Mesendoderm (in vitro differentiated cells): Measurements from ENCODE around the gene LCE2A.

Experiments
- DNase-seq: peaks from one replicate; pipeline ENCODE4 v3.0.0; 2013
- H2AK5ac ChIP-seq: 2 replicates; pipeline ENCODE4 v1.6.1; 2013; ENCODE audit warnings: low read length, inconsistent platforms
- H2BK120ac ChIP-seq: 2 replicates; pipeline ENCODE4 v1.6.1; 2013; ENCODE audit warnings: low read depth, mild to moderate bottlenecking, low read length, moderate library complexity, mixed read lengths
- H2BK15ac ChIP-seq: replicated peaks from 2 replicates; pipeline ENCODE4 v1.6.1; 2013; ENCODE audit warnings: low read depth, mild to moderate bottlenecking, moderate library complexity
- H2BK5ac ChIP-seq: 2 replicates; pipeline ENCODE4 v1.6.1; 2013; ENCODE audit warnings: low read length, inconsistent platforms
- H3K18ac ChIP-seq: 2 replicates; pipeline ENCODE4 v1.6.1; 2013; ENCODE audit warnings: mild to moderate bottlenecking, low read length, mixed read lengths
- H3K23ac ChIP-seq: one replicate; pipeline ENCODE4 v1.6.1; 2013; ENCODE audit warnings: low read length
- H3K27ac ChIP-seq: 2 replicates; pipeline ENCODE4 v1.5.1; 2013; ENCODE audit warnings: low read depth, mild to moderate bottlenecking, inconsistent platforms, low read length, moderate library complexity
- H3K27me3 ChIP-seq: 2 replicates; pipeline ENCODE4 v1.6.1; 2013; ENCODE audit warnings: low read length, control low read depth, mild to moderate bottlenecking, inconsistent platforms; ENCODE audit not compliant: insufficient read depth, poor library complexity
- H3K36me3 ChIP-seq: 2 replicates; pipeline ENCODE4 v1.6.1; 2013; ENCODE audit warnings: low read length, inconsistent platforms; ENCODE audit not compliant: control insufficient read depth, insufficient read depth
- H3K4ac ChIP-seq: one replicate; pipeline ENCODE4 v1.6.1; 2013; ENCODE audit warnings: low read depth, mild to moderate bottlenecking, low read length, moderate library complexity
- H3K4me1 ChIP-seq: 2 replicates; pipeline ENCODE4 v1.6.1; 2013; ENCODE audit warnings: low read depth, low read length, inconsistent platforms; ENCODE audit not compliant: control insufficient read depth
- H3K4me2 ChIP-seq: 2 replicates; pipeline ENCODE4 v1.6.1; 2013; ENCODE audit warnings: low read length
- H3K4me3 ChIP-seq: 2 replicates; pipeline ENCODE4 v1.5.1; 2013; ENCODE audit warnings: mild to moderate bottlenecking, low read length
- H3K56ac ChIP-seq: one replicate; pipeline ENCODE4 v1.6.1; 2013; ENCODE audit warnings: low read length
- H3K79me1 ChIP-seq: 2 replicates; pipeline ENCODE4 v1.6.1; 2013; ENCODE audit warnings: low read length, inconsistent platforms
- H3K79me2 ChIP-seq: 2 replicates; pipeline ENCODE4 v1.6.1; 2013; ENCODE audit warnings: mild to moderate bottlenecking, low read length; ENCODE audit not compliant: control insufficient read depth, insufficient read depth
- H3K9ac ChIP-seq: 2 replicates; pipeline ENCODE4 v1.6.1; 2013; ENCODE audit warnings: low read length, inconsistent platforms
- H4K5ac ChIP-seq: one replicate; pipeline ENCODE4 v1.6.1; 2013; ENCODE audit warnings: low read length
- H4K8ac ChIP-seq: one replicate; pipeline ENCODE4 v1.6.1; 2013; ENCODE audit warnings: low read depth, mild to moderate bottlenecking, control low read depth, low read length, moderate library complexity
- WGBS: extraction: QIAGEN DNeasy Blood & Tissue Kit; methylation state at CpG from one replicate; pipeline ENCODE4 v1.1.7; 2013; ENCODE audit warnings: low lambda C conversion rate, missing lambda C conversion rate; ENCODE audit not compliant: insufficient coverage; ENCODE audit errors: extremely low coverage; 5-methylcytosine and 5-hydroxymethylcytosine counted together

The LCE2A gene

DNA sequence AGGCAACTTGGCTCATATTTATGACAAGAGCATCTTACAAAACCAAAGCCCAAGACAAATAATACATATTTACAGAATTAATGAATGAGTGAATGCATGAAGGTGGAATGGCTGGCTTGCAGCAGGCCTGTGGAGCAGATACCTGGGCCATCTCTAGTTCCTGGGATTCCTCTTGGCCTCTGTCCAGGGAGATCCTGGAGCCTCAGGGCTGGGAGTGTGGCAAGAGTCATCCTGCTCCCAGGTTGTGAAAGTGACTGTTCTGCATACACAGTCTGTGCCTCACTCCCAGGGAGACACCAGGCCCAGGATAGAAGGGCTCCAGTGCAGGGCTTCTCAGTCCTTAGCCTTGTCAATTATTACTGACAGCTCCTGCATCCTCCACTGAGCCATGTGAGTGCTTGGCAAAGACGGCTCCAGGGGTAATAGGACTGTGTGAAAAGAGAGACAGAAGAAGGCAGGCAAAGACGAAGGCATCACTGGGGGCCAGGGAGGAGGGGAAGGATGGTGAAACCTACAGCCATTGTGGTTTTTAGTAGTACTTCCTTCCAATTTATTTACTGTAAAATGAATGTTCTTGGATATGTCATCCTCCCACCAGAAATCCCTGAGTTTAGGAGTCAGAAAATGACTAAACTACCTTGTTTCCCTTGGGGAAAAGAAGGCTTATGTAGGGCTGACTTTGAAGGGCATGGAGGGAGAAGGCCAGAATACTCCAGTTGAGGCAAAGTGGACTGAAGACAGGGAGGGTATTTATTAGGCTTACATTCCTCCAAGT is 45.4 kb downstream of the LCE2A start:
- Histone ChIP-seq H3K27ac (no peak overlapping the region), H3K79me1 (no peaks in the 10 kb centered on the region), H3K27me3 (no peaks in the 10 kb centered on the region), H3K4me2 (no peak overlapping the region), H2BK15ac (no peak overlapping the region), H4K5ac (no peak overlapping the region), H2BK120ac (no peak overlapping the region), H3K18ac (no peak overlapping the region), H4K8ac (no peak overlapping the region), H3K79me2 (no peaks in the 10 kb centered on the region), H3K23ac (no peak overlapping the region), H3K4me1 (no peaks in the 10 kb centered on the region), H3K9ac (no peak overlapping the region), H3K4me3 (no peak overlapping the region), H2BK5ac (no peak overlapping the region), H3K36me3 (no peaks in the 10 kb centered on the region), H3K56ac (no peak overlapping the region), H3K4ac (no peak overlapping the region), H2AK5ac (no peak overlapping the region)
- no CpG with 5 or more reads among the region's 2 CpGs for WGBS
- no peak for DNase-seq

DNA sequence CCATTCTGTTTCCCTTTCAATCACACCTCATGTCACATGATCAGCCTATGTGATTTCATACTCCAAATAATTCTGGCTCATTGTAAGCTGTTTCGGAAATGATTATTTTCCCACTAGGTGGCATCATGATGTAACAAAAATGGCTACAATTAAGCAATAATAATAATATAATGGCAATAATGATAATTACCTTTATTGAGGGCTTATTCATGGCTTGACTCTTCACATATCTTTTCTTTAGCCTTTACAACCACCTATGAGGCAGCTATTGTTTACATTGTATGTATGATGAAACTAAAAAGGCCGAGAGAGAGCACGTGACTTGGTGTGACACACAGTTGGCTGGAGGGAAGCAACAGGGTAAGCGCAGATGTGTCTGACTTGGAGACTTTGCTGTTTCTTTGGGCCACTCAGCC is 47.2 kb downstream of the LCE2A start:
- H3K27me3 ChIP-seq = no peaks in the 10 kb centered on the region
- H2AK5ac ChIP-seq = no peak overlapping the region
- H3K4me3 ChIP-seq = no peak overlapping the region
- DNase-seq = no peak
- H3K4ac ChIP-seq = no peak overlapping the region
- H2BK5ac ChIP-seq = no peak overlapping the region
- no peak overlapping the region for H3K23ac ChIP-seq
- H2BK15ac ChIP-seq = no peak overlapping the region
- H3K79me2 ChIP-seq = no peaks in the 10 kb centered on the region
- no peaks in the 10 kb centered on the region for H3K36me3 ChIP-seq
- H4K5ac ChIP-seq = no peak overlapping the region
- H3K27ac ChIP-seq = no peak overlapping the region
- H2BK120ac ChIP-seq = no peak overlapping the region
- no peaks in the 10 kb centered on the region for H3K79me1 ChIP-seq
- no peak overlapping the region for H3K56ac ChIP-seq
- H3K18ac ChIP-seq = no peak overlapping the region
- H4K8ac ChIP-seq = no peak overlapping the region
- WGBS = no CpG with 5 or more reads among the region's 4 CpGs
- no peak overlapping the region for H3K9ac ChIP-seq
- no peaks in the 10 kb centered on the region for H3K4me1 ChIP-seq
- H3K4me2 ChIP-seq = no peak overlapping the region

DNA sequence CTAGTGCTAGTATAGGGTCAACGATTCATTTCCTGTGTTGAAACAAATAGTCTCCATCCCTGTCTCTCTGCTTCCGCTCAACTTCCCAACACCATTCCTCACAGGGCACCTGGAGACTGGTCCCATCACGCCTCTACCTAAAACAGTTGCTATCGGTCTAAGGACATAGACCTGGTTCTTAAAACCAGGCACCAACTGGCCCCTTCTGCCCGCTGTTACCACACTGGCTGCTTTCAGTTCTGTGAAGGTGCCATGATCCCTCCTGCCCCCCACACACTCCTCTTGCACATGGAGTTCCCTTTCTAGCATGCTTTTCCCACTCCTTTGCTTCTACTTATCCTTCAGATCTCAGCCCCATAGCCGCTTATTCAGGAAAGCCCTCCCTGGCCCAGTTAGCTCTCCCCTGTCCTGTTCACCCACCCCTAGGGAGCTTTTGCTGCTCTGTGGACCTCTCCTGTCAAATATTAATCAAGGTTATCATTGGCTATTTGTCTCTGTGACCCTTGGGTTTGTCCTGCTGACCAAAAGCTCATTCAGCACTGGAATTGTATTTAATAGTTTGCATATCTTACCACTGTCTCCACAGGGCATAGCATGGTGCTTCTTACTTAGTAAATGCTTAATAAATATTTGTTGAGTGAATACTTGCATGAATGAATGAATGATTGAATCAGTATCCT is 47.8 kb downstream of the LCE2A start:
- Histone ChIP-seq H3K56ac (no peak overlapping the region), H3K4me3 (no peak overlapping the region), H3K36me3 (no peaks in the 10 kb centered on the region), H3K4me1 (no peaks in the 10 kb centered on the region), H3K79me1 (no peaks in the 10 kb centered on the region), H3K9ac (no peak overlapping the region), H4K8ac (no peak overlapping the region), H3K4me2 (no peak overlapping the region), H3K27ac (no peak overlapping the region), H3K23ac (no peak overlapping the region), H3K18ac (no peak overlapping the region), H2BK15ac (no peak overlapping the region), H3K4ac (no peak overlapping the region), H3K27me3 (no peaks in the 10 kb centered on the region), H2BK5ac (no peak overlapping the region), H3K79me2 (no peaks in the 10 kb centered on the region), H2AK5ac (no peak overlapping the region), H4K5ac (no peak overlapping the region), H2BK120ac (no peak overlapping the region)
- WGBS = no CpG with 5 or more reads among the region's 6 CpGs
- no peak for DNase-seq

DNA sequence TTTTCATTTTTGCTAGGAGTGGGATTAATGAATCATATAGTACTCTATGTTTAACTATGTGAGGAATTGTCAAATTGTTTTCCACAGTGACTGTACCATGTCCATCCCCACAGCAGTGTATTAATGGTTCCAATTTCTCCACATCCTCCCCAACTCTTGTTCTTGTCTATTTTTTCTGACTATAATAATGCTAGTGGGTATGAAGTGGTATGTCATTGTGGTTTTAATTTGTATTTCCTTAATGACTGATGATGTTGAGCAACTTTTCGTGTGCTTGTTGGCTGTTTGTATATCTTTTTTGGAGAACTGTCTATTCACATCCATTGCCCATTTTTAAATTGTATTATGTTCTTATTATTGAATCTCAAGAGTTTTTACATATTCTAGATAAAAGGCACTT is 49.7 kb downstream of the LCE2A start:
- Histone ChIP-seq H3K79me1 (no peaks in the 10 kb centered on the region), H3K9ac (no peak overlapping the region), H3K4me2 (no peak overlapping the region), H2BK120ac (no peak overlapping the region), H3K79me2 (no peaks in the 10 kb centered on the region), H3K27me3 (no peaks in the 10 kb centered on the region), H2AK5ac (no peak overlapping the region), H2BK5ac (no peak overlapping the region), H4K8ac (no peak overlapping the region), H3K18ac (no peak overlapping the region), H4K5ac (no peak overlapping the region), H3K27ac (no peak overlapping the region), H2BK15ac (no peak overlapping the region), H3K4ac (no peak overlapping the region), H3K36me3 (no peaks in the 10 kb centered on the region), H3K23ac (no peak overlapping the region), H3K4me3 (no peak overlapping the region), H3K4me1 (no peaks in the 10 kb centered on the region), H3K56ac (no peak overlapping the region)
- no CpG with 5 or more reads among the region's 1 CpG for WGBS
- no peak for DNase-seq
